Renal cortical epithelial cell (primary cell): ENCODE data around the gene CDC45. TPM values are rescaled to one million over a fixed set of nuclear protein-coding genes. Genes with fewer than 3 reads are reported as not detected.

Source experiments
- DNase-seq: peaks from one replicate; pipeline ENCODE4 v3.0.0-alpha.2; 2011; ENCODE audit warnings: low read depth
- total RNA-seq: library from RNA; depleted of rRNA; stranded (reverse); fragments of >200 nt; gene quantifications from 2 replicates; pipeline ENCODE4 v1.2.3, GENCODE V29; 2014

Gene CDC45
- total RNA-seq, 1 donor from 2014 or later = 0.70 TPM

- no peak for DNase-seq
Observed at GRCh38 chr22:19516378-19517170, 36.9 kb downstream of the CDC45 start.

GRCh38 chr22:19517171-19517500 is 37.4 kb downstream of the CDC45 start:
- DNase-seq = no peak

DNA sequence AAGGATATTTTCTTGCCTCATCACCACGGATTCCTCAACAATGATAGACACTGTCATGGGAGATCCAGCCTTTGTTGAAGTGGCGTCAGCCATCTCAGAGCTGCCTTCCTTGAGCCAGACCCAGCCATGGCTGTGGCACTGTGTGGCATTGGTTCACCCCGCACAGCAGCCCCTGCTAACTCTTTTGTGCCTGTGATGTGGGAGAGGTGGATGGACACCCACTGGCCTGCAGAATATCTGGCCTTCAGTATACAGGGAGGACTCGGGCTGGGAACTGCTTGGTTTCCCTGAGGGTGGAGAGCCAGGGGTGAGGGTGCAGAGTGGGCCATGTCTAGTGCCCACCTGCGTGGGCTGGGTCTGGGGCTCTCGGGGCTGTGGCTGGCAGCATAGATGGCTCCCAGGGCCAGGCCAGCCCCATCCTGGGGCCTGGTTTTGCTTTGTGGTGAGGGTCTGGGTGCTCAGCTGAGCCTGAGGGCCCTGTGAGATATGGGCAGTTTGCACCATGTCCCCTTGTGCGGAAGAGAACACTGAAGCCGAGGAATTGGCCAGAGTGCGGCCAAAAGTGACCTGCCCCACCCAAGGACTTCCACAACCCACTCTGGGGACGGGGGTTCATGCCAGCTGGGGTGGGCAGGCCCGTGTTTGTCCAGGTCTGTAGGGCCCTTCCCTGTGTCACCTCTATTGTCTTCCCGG is 38.3 kb downstream of the CDC45 start:
- no peak for DNase-seq

DNA sequence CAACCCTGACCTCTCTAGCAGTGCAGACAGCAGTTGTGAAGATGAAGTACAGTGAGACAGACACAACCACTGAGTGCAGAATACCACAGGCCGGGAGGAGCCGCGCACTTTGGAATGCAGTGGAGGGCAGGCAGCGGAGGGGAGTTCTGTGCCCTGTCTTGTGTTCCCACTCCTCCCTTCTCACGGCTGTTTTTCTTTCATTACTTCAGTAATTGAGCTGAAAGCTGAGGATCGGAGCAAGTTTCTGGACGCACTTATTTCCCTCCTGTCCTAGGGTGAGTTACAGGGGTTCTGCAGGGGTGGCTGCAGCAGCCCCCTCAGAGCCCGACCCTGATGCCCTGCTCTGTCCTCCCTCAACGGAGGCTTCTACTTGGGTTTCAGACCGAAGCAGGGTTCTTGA is 38.9 kb downstream of the CDC45 start:
- no peak for DNase-seq

DNA sequence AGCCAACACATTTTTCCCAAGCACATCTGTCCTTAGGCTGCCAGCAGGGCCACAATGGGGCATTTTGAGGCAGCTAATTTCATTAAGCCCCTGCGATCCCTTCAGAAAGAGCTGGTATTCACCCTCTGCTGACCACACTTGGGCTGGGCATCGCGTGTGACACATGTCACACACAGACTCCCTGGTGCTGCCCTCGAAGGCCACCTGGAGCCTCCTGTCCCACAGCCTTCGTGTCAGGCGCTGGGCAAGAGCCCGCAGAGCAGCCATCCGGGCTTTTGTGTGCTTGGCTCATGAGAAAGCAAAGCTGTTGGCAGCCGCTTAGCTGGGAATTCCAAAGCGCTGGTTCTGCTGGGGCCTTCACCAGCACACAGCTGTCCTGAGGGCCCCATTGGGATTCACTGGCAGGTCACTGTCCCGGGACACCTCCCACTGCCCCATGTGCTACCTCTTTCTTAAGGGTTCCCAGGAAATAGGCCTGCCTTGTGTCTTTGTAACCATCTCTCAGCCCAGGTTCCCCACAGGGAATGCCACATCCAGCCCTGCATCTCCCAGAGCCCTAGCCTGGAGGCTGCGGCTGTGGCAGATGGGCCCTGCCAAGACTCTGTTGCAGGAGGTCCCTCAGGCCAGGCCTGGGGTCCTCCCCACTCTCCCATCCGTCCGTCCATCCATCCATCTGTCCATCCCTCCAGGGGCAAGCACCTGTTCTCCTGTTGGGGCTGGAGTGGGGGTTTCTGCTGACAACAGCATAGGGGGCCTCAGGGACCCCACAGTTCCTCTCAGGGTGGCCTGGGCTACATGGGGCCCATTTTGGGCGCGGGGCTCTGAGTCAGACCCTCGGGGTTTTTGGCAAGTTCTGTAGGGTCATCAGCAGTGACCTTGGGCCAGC is 39.6 kb downstream of the CDC45 start:
- DNase-seq = no peak

DNA sequence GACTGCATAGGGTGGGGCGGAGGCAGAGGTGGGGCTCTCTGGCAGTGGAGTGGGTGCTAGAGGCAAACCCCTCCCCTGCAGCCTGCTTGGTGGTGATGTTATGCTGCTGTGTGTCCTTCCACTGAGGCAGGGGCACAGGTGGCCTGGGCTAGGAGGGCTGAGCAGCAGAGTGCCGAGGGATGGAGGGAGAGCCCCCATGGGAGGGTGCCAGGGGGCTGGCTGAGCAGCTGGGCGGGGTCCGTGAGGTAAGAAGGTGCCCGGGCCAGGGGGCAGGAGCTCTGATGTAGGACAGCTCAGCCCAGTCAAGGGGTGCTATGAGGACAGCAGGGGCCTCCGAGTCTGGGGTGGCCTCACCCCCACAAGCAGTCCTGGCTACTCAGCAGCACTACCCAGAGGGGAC is 40.3 kb downstream of the CDC45 start:
- no peak for DNase-seq

GRCh38 chr22:19520566-19521305 is 41.0 kb downstream of the CDC45 start:
- DNase-seq = no peak

- no peak for DNase-seq
Observed at GRCh38 chr22:19522190-19522880, 42.6 kb downstream of the CDC45 start.

DNA sequence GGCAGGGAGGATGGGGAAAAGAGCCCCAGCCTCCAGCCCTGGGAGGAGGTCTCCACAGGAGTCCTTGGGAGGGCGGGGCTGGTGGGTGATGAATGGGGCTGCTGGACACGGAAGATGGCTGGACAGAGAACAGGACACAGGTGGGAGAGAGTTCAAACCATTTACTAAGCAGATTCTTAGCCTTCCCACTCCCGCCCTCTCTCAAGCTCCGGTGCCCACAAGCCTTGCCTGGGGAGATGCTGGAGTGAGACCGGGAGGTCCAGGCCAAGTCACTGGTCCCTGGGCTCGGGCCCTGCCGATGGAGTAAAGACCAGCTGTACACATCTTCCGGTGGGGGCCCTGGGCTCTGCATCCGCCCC is 43.1 kb downstream of the CDC45 start:
- no peak for DNase-seq

GRCh38 chr22:19523240-19524169 is 43.8 kb downstream of the CDC45 start:
- DNase-seq = no peak

- DNase-seq = no peak
Observed at GRCh38 chr22:19524170-19525115, 44.7 kb downstream of the CDC45 start, which contains the start of gene CLDN5. Gene CLDN5 (minus strand): TSS chr22:19524410. CDS start chr22:19524255, 155 bp downstream.

DNA sequence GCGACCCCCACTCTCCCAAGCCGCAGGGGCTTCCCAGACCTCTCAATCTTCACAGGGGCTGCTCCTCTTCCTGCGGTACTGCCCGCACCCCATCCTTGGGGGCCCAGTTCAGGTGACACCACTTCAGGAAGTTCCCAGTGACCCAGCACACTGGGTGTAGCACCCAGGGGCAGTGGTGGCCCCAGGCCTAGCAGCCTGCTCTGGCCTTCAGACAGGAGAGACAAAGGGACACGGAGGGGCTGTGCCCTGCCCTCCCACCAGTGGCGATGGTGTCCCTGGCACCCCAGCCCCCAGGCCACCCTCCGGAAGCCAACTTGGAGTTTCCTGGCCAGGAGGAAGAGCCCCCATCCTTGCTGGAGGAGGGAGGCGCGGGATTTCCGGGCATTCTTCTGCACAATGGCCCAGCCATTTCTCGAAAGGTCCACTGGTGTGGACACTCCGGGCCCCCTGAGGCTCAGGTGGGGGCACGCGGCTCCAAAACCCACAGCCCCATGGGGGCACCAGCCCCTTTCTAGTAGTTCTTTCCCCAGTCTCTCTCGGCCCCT is 45.5 kb downstream of the CDC45 start:
- no peak for DNase-seq

- no peak for DNase-seq
Observed at GRCh38 chr22:19525666-19526065, 45.9 kb downstream of the CDC45 start.

GRCh38 chr22:19526076-19526701 is 46.5 kb downstream of the CDC45 start:
- no peak for DNase-seq

- DNase-seq = no peak
Observed at GRCh38 chr22:19526702-19527111, 47.0 kb downstream of the CDC45 start.

- DNase-seq = no peak
Observed at GRCh38 chr22:19527321-19527721, 47.6 kb downstream of the CDC45 start.

DNA sequence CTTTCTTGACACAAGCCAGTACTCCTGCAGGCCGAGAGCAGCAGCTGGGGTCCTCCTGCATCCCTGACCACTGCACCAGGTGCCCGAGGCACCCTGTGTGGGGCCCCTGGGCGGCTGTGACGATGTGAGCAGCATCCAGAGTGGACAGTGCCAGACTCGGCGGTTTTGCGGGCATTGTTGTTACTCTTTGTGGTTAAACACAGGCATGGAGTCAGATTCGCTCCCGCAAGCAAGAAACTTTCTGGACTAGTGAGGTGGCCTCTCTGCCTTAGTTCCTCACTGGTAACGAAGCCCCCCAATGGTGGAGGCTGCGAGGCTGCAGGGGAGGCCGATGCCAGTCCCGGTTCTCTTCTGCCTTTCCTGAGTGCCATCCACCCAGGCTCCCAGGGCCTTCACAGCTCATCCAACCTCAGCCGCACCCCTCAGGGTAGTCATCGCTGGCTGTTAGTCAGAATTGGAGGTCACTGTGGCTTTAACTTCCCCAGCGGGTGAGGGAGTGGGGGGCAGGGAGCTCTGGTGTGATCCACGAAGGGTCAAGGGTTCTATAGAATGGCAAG is 48.2 kb downstream of the CDC45 start:
- DNase-seq = no peak

GRCh38 chr22:19529811-19530210 is 50.1 kb downstream of the CDC45 start:
- no peak for DNase-seq
